GM23338 (cell line): ENCODE results near the gene BMP3. TPM values are rescaled to one million over a fixed set of nuclear protein-coding genes. Genes with fewer than 3 reads are reported as not detected.

Experiments used
- ATAC-seq: fragments of 200-7000 bp; cut with Tn5 transposase; 3 replicates; pipeline ENCODE4 v1.9.1; 2020
- DNase-seq: peaks from one replicate; pipeline ENCODE4 v3.0.0-alpha.2; 2015; ENCODE audit warnings: low spot score
- H2AFZ ChIP-seq: fragments of 200-600 bp; sonication (generic); 2 replicates; pipeline ENCODE4 v1.8.0; 2016; ENCODE audit warnings: antibody characterized with exemption, mild to moderate bottlenecking, moderate library complexity
- H3F3A ChIP-seq: fragments of 200-600 bp; sonication (generic); replicated peaks from 2 replicates; pipeline ENCODE4 v1.8.0; 2017; ENCODE audit warnings: antibody characterized with exemption, mixed run types, low read depth
- H3K27ac ChIP-seq: fragments of 200-600 bp; sonication (generic); 2 replicates; pipeline ENCODE4 v1.6.1; 2016; ENCODE audit warnings: low read depth
- H3K27me3 ChIP-seq: fragments of 200-600 bp; sonication (generic); 2 replicates; pipeline ENCODE4 v1.8.0; 2016; ENCODE audit warnings: mild to moderate bottlenecking, mixed run types, moderate library complexity; ENCODE audit not compliant: insufficient read depth
- H3K36me3 ChIP-seq: fragments of 200-600 bp; sonication (generic); 2 replicates; pipeline ENCODE4 v1.8.0; 2016; ENCODE audit warnings: mild to moderate bottlenecking; ENCODE audit not compliant: insufficient read depth
- H3K4me1 ChIP-seq: fragments of 200-600 bp; sonication (generic); 2 replicates; pipeline ENCODE4 v1.8.0; 2016; ENCODE audit warnings: mild to moderate bottlenecking, moderate library complexity; ENCODE audit not compliant: insufficient read depth
- H3K4me2 ChIP-seq: fragments of 200-600 bp; sonication (generic); 2 replicates; pipeline ENCODE4 v1.7.1; 2017; ENCODE audit warnings: mixed run types
- H3K4me3 ChIP-seq: fragments of 200-600 bp; sonication (generic); 2 replicates; pipeline ENCODE4 v1.6.1; 2016; ENCODE audit warnings: mixed run types
- H3K79me2 ChIP-seq: fragments of 200-600 bp; sonication (generic); replicated peaks from 2 replicates; pipeline ENCODE4 v1.8.0; 2017; ENCODE audit warnings: mild to moderate bottlenecking; ENCODE audit not compliant: insufficient read depth
- H3K9me2 ChIP-seq: fragments of 200-600 bp; sonication (generic); 2 replicates; pipeline ENCODE4 v1.8.0; 2017; ENCODE audit not compliant: insufficient read depth
- H4K20me1 ChIP-seq: fragments of 200-600 bp; sonication (generic); replicated peaks from 2 replicates; pipeline ENCODE4 v1.8.0; 2017; ENCODE audit warnings: mild to moderate bottlenecking; ENCODE audit not compliant: insufficient read depth
- H3K27ac Mint-ChIP-seq: 2 replicates; pipeline ENCODE4 v1.8.0; 2020; ENCODE audit warnings: inconsistent platforms, mild to moderate bottlenecking, moderate library complexity, mixed read lengths
- H3K27me3 Mint-ChIP-seq: 3 replicates; pipeline ENCODE4 v1.8.0; 2022; ENCODE audit warnings: low read depth, mild to moderate bottlenecking, moderate library complexity, mixed read lengths, inconsistent platforms; ENCODE audit not compliant: insufficient read depth, poor library complexity
- H3K36me3 Mint-ChIP-seq: 3 replicates; pipeline ENCODE4 v1.8.0; 2021; ENCODE audit warnings: low read depth, mild to moderate bottlenecking, inconsistent platforms, moderate library complexity, mixed read lengths
- H3K4me1 Mint-ChIP-seq: 3 replicates; pipeline ENCODE4 v1.8.0; 2020; ENCODE audit warnings: mild to moderate bottlenecking, inconsistent platforms, mixed read lengths
- H3K4me3 Mint-ChIP-seq: 3 replicates; pipeline ENCODE4 v1.8.0; 2021; ENCODE audit warnings: moderate library complexity, mild to moderate bottlenecking, inconsistent platforms, mixed read lengths
- H3K9me3 Mint-ChIP-seq: 3 replicates; pipeline ENCODE4 v1.8.0; 2020; ENCODE audit warnings: moderate library complexity, mild to moderate bottlenecking, inconsistent platforms, mixed read lengths
- CTCF ChIP-seq, 2 experiments: fragments of 200-600 bp in 1 of 2; sonication (generic) in 1 of 2; conservative IDR thresholded peaks; 2 replicates each; pipeline versions ENCODE4 v1.5.1 to v1.6.1; 2016 to 2017; ENCODE audit warnings: antibody characterized with exemption in 2 of 2, low read depth in 2 of 2, mild to moderate bottlenecking in 2 of 2, moderate library complexity in 1 of 2
- NANOG ChIP-seq: IDR thresholded peaks from 2 replicates; pipeline ENCODE4 v1.6.1; 2016; ENCODE audit warnings: antibody characterized with exemption, borderline replicate concordance
- REST ChIP-seq: IDR thresholded peaks from one replicate; pipeline ENCODE4 v1.6.1; 2018; ENCODE audit warnings: antibody characterized with exemption; ENCODE audit not compliant: unreplicated experiment
- ZNF462 ChIP-seq: fragments of 250-450 bp; sonication (Bioruptor Pico); IDR thresholded peaks from 2 replicates; pipeline ENCODE4 v1.5.0; 2020; ENCODE audit warnings: mild to moderate bottlenecking, moderate library complexity
- polyA plus RNA-seq: library from polyadenylated mRNA; unstranded; fragments of >200 nt; fragmentation: Nextera tagmentation; extraction: Ambion mirVana; gene quantifications from 2 replicates; pipeline ENCODE4 v1.2.1, GENCODE V29; 2016
- total RNA-seq: library from RNA; depleted of rRNA; stranded (reverse); fragments of >200 nt; shearing (Covaris generic); gene quantifications from 2 replicates; pipeline ENCODE4 v1.2.3, GENCODE V29; 2014

Gene BMP3
- total and polyA plus RNA-seq, 2 experiments from 2014 or later: 0.10 TPM; not detected in 1

GRCh38 chr4:81096566-81096965 lies 66.1 kb downstream of the BMP3 start:
- H3K4me2 ChIP-seq: no peak overlapping the region
- no peaks in the 10 kb centered on the region for H3K36me3 ChIP-seq
- no peaks in the 10 kb centered on the region for H3K9me2 ChIP-seq
- H2AFZ ChIP-seq: no peak overlapping the region
- H3K4me3 ChIP-seq: no peak overlapping the region
- no peaks in the 10 kb centered on the region for H4K20me1 ChIP-seq
- no peaks in the 10 kb centered on the region for H3K27me3 ChIP-seq
- 0 out of 2 replicates have a peak, but pooled peaks cover 3% of the 10 kb centered on the region for H3K4me1 ChIP-seq
- no peak for DNase-seq
- H3K4me3 Mint-ChIP-seq: no peak overlapping the region
- TF ChIP-seq CTCF (conservative IDR thresholded peaks at IDR 0.05; ENCODE audit: low read depth in 2 of 2) (no peak), REST (no peak), NANOG (no peak), ZNF462 (CRISPR knock-in tag) (no peak)
- H3K27ac ChIP-seq: no peak overlapping the region
- H3K79me2 ChIP-seq: no peaks in the 10 kb centered on the region
- H3K27me3 Mint-ChIP-seq: no peaks in the 10 kb centered on the region
- no peaks in the 10 kb centered on the region for H3K4me1 Mint-ChIP-seq
- no peak for ATAC-seq
- no peaks in the 10 kb centered on the region for H3K36me3 Mint-ChIP-seq
- H3K27ac Mint-ChIP-seq: no peak overlapping the region
- no peaks in the 10 kb centered on the region for H3K9me3 Mint-ChIP-seq
- no peaks in the 10 kb centered on the region for H3F3A ChIP-seq
